ENCODE results near the gene ZNF747.
"Not testable (repeated sequence)": the region's sequence is repeated elsewhere in the genome, so short reads cannot be mapped to it uniquely, and the experiment has no call there.

The ZNF747 gene

DNA sequence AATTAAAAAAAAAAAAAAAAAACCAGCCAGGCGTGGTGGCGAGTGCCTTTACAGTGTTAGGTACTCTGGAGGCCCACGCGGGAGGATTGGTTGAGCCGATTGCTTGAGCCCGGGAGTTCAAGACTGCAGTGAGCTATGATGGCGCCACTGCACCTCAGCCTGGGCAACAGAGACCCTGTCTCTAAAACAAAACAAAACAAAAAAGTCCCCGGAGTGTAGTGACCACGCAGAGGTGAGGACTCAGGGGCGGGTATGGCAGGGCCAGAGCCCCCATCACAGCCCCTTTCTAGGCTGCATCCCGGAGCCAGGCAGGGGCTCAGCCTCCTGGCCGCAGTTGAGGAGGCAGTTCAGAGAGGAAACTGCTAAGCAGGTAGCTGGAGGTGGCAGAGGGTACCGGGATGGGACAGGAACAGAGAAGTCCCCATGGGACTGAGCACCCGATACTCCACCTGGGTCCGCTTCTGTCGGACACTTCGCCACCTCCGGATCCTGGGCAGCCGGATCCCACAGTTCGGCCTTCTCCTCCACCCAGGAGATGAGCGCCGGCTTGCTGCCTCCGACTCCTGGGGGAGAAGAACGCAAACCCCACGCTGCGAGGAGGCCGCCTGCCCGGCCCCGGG is 800 bp downstream of the ZNF747 start:
- DNase-seq (ENCODE audit: low read depth): no peak

DNA sequence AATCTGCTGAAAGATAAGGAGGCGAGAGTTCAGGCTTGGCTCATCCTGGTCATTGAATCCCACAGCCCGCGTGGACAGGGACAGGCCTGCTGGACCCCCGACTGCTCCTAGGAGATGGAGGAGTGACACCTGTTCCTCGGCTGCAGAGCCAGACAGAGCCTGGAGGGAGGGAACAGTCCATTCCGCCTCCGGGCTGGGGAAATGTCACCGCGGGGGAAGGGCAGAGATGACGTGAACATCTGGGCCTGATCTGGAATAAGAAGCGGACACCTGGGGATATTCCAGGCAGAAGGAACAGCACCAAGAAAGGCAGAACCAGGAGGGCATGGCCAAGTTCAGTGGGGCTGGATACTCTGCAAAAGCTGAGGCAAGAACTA is 1.5 kb downstream of the ZNF747 start:
- no peak for DNase-seq (ENCODE audit: low read depth)

DNA sequence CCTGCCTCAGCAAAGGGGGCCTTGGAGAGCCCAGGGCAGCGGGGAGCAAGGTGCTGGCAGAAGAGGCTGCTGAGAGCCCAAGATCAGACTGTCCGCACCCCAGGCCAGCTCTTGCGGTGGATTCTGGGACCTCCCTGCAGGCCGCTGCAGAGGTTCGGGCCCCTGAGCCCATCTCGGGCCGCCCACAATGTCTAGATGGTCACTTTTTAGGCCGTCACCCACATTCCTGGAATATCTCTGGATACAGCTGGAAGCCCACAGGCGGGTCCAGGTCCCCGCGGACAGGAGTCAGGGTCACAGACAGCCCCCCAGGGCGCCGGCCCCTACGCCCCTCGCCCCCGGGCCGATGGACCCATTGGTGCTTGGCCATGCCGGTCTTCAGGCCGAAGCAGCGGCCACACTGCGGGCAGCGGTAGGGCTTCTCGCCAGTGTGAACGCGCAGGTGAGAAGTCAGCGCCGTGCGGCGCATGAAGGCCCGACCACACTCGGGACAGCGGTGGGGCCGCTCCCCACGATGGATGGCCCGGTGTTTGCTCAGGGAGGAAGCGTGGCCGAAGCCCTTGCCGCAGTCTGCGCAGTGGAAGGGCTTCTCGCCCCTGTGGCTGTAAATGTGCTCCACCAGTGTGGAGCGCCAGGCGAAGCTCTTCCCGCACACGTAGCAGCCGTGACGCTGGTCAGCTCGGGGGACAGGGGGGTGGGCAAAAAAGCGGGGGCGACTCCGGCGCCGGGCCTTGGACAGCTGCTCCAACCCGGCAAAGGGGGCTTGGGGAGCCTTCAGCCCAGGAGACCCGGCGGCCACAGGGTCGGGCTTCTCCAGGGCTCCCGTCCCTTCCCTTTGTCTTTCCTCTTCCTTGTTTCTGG is 2.1 kb downstream of the ZNF747 start:
- DNase-seq (ENCODE audit: low read depth): no peak

DNA sequence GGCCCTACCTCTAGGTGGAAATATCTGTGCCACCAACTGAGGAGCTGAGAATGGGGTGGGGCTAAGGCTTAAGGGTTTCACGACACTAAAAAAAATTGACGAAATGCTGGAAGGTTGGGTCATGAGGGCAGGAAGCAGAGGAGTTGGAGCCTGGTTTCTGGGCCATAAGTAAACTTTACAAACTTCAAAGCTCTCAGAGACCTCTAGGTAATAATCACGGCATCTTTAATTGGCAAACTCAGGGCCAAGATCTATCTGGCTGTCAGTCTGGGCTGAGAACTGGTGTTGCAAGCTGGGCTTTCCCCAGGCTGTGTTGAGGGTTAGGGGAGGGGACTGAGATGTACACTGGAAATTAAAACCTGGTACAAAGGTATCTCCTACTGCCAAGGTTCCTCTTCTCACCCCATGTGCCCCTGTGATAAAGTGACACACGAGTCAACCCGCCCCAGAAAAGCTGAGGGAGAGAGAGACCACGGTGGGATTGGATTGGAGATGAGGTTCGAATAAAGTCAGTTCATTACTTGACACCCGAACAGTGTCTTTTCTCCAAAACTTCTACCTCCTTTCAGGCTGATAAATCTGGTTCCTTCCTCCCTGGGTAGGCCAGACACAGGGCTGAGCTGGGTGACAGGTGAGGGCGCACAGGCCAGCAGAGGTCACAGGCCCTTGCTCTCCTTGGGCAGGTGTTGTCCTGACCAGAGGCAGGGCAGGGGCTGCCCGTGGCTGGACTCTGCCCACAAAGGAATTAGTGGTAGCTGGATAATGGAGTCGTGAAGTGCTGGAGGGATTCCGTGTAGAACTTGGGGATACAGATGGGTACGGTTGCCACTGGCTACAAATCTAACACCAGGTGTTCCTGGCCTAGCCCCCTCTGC is 4.3 kb downstream of the ZNF747 start:
- no peak for DNase-seq (ENCODE audit: low read depth)

DNA sequence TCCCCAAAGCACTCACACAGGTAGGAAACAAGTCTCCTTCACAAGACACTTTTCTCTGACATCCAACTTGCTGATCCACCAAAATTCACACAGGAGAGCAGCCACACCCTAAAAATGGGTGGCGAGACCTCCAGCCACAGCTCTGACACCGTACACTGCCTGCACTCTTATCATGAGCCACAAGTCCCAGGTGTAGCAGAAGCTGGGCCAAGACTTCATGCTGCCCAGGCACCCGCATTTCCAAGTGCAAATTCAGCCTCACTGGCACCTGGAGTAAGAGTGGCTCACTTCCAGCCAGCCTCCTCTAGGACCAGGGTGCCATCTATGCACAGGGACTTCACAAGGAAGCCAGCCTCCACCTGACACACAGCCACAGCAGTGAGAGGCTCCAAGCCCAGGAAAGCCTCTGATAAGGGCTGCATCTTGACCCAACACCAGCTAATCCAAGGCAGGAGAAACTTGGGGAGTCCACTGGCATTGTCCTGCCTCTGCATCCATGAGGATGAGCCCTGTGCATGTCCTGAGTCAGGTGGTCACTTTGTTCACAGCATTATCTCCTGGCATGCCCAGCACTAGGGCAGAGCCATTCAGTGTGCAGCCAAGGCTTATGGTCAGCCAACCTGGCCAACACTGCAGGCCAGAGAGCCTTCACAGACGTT is 5.7 kb downstream of the ZNF747 start:
- DNase-seq (ENCODE audit: low read depth): no peak

DNA sequence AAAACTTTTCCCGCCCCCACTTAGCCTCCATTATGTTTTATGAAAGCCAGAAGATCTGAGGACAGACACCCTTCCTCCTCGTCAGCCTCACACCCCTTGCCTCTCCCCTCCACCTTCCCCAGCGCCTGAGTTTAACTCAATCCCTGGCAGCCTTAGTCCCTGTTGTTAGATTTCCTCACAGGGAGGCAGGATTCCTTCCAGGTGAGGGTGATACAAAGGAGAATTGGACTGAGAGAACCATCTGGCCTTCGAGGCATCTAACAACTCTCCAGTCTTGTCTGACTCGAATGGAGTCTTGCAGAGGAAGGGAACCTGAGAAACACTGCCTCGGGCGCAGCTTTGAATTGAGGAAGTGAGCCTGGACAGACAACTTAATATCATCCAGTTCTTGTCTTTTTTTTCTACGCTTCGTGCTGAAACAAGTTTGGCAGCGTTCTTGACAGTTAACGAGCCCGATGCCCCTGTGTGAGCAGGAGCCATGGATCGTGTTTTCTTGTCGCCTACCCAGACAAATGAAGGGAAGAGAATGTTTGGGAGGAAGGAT is 7.0 kb downstream of the ZNF747 start:
- DNase-seq (ENCODE audit: low read depth): no peak

DNA sequence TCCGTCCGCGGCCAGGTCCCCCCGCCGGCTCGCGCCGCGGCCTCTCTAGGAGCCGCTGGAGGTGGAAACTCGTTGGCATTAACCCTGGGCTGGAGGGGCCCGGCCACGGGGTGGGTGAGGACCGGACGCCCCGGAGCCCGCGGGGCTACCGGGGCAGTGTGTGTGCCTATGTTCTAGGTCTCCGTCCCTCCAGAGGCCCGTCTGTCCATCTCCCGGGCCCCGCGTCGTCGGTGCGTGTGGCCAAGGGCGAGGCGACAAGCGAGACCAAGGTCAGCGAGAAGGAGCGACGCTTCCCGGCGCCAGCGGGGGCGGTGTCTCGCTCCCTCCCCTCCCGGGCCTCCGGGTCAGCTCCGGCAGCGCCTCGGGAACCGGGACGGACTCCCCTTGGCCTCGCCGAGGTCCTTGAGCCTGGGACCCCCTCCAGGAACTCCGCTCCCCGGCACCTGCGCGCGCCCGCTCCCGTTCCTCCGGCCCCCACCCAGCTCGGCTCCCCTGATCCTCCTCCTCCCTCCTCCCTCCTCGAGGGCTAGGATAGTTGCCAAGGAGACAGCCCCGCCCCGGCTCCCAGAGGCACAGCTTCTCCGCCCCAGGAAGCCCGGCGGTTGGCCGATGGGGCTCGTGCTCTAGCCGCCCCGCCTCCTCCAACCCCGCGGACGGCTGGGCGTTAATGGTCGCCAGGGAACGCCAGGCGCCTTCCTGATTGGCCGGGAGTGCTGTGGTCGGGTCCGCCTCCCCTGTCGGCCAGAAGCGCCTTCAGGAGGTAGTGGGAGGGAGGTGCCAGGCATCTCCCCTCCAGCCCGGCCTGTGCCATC is 7.6 kb downstream of the ZNF747 start:
- DNase-seq (ENCODE audit: low read depth): peak; percentile 81

DNA sequence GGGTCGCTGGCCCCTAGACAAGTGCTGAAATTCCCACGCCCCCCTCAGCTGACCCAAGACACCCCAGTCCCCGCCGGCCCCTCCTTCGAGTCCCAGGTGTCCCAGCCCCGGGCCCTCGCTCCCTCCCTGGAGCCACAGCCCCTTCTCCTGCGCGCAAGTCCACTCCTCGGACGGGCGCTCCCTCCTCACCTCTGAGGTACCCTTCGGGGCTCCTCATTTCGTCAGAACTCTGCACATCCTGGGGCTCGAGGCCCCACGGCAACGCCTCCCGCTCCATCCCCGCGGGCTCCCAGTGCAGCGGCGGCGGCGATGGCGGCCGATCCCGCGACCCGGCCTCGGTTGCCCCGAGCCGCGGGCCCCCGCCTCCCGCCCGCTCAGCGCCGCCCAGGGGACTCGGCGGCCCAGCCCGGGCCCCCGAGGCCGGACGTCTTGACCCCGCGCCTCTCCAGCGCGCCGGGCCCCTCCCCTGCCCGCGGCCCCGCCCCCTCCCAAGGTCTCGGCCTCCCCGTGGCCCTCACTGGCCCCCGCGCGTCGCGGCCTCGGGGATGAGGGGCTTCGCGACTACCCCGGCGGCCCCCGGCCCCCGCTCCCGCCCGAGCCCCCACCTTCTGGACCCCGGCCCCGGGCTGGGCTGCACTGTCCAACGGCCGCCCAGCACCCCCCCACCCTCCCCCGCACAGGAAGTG is 8.4 kb downstream of the ZNF747 start, which contains the start of gene ZNF768:
Gene ZNF768 (minus strand): TSS at position 430 of the 686 bp plus-strand sequence. CDS start 153 bp downstream, at position 277.
- no peak for DNase-seq (ENCODE audit: low read depth)

DNA sequence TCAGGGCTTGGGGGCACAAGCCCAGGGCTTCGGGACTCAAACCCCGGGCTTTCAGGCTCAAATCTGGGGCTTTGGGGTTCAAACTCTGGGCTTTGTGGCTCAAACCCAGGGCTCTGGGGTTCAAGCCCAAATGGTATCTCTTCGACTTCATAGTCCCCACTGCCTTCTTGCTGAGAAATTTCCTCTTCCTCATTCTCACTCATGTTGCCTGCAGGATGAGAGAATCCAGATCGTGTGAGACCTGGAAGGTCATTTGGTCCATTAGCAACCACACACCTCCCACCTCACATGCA is 8.9 kb downstream of the ZNF747 start:
- DNase-seq (ENCODE audit: low read depth): no peak

DNA sequence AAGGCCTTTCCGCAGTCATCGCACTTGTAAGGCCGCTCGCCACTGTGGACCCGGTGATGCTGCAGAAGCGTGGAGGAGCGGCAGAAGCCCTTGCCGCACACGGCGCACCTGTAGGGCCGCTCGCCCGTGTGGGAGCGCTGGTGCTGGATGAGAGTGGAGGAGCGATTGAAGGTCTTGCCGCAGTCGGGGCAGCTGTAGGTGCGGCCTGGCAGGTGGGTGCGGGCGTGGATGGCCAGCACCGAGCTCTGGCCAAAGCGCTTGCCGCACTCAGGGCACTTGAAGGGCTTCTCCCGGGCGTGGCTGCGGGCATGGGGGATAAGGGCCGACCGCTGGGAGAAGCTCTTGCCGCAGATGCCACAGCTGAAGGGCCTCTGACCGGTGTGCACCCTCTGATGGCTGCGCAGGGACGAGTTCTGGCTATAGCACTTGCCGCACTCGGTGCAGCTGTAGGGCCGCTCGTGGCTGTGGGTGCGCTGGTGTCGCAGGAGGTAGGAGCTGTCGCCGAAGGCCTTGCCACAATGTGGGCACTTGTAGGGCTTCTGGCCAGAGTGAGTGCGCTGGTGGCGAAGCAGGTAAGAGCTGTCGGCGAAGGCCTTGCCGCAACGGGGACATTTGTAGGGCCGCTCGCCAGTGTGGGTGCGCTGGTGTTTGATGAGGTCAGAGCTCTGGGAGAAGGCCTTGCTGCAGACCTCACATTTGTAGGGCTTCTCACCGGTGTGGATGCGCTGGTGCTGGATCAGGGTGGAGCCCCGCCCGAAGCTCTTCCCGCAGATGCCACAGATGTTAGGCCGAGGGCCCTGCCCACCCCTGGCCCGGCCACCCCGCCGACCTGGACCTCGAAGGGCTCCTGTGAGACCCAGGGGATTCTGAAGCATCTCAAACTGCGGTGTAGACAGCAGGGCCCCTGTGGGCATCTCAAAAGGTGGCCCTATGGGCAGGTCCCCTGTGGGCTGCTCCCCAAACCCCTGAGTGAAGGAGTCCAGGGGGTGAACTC is 9.8 kb downstream of the ZNF747 start:
- DNase-seq (ENCODE audit: low read depth): no peak

DNA sequence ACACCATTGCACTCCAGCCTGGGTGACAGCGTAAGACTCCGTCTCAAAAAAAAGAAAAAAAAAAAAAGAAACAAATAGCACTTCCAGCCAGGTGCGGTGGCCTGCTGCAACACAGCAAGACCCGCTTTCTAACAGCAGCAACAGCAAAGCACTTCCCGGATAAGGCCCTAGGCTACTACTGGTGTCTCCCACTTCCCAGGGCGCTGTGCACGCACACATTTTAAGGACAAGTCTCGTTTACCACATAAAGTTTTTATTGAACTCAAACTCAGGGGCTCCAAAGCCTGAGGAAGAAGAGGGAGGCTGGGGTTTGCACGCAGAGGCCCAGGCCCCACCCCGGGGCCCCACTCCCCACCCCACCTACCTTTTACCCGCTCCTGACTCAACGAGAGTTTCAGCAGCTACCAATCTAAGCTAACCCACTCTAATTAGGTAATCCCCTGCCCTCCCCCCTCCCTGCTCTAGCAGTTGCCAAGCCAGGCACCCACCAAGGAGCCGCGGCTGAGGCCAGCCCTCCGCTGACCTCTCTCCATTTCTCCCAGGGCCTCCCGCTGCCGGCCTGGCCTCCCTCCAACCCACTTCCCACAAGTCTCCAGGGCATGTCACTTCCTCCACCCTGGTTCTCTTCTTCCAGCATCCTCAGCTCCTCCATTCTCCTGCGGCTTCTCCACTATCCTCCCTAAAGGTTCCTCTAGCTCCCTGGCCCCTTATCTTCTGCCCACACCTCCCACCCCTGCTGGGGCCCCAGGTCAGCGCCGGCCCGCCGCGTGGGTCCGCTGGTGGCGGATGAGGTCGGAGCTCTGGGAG is 10.7 kb downstream of the ZNF747 start:
- no peak for DNase-seq (ENCODE audit: low read depth)

DNA sequence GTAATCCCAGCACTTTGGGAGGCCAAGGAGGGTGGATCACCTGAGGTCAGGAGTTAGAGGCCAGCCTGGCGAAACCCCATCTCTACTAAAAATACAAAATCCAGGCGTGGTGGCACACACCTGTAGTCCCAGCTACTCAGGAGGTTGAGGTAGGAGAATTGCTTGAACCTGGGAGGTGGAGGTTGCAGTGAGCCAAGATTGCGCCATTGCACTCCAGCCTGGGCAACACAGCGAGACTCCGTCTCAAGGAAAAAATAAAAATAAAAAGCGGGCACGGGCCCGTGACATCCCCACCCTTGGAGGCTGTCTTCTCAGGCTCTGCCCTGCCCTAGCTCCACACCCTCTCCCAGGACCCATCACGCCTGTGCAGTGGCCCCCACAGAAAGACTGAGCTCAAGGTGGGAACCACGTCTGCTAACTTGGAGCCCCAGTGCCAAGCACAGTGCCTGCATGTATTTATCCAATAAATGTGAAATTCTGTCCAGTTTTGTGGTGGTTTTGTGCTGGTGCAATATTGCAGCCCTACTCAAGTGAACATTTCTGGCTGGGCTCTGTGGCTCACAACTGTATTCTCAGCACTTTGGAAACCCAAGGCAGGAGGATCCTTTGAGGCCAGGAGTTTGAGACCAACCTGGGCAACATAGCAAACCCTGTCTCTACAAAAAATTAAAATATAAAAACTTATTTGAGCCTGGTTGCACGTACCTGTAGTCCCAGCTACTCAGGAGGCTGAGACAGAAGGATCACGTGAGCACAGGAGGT is 11.8 kb downstream of the ZNF747 start:
- DNase-seq (ENCODE audit: low read depth): not testable (repeated sequence)

DNA sequence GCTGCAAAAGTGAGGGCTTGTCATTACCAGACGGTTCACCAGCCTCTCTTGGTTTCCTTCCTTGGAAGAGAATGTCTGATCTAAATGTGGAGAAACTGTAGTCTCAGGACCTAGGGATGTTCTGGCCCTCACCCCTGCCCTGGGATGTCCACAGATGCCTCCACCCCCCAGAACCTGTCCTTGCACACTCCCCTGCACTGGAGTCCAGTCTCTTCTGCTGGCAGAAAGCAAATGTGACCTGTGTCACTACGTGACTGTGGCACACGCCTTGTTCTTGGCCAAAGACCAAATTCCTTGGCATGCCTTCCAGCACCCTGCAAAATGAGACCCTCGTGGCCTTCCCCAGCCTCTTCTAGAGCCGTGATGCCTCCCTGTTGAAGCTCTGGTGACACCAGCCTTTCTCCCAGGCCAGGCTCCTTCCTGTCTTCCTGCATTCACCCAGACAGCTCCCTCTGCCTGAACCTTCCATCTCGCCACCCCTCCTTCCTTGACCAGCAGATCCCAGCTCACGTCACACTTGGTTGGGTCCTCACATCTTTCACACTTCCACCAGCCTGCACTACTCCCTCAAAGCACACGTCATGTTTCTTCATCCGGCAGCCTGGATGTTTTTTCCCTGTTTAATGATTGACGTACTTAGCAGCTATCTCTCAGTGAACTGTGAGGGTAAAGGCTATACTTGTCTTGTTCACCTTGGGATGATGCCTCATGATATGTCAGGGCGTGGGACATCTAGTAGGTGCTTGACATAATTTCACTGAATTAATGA is 12.6 kb downstream of the ZNF747 start:
- DNase-seq (ENCODE audit: low read depth): no peak

DNA sequence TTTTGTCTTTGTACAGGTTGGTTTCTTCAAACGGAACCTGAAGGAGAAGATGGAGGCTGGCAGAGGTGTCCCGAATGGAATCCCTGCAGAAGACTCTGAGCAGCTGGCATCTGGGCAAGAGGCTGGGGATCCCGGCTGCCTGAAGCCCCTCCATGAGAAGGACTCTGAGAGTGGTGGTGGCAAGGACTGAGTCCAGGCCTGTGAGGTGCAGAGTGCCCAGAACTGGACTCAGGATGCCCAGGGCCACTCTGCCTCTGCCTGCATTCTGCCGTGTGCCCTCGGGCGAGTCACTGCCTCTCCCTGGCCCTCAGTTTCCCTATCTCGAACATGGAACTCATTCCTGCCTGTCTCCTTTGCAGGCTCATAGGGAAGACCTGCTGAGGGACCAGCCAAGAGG is 13.2 kb downstream of the ZNF747 start:
- no peak for DNase-seq (ENCODE audit: low read depth)

DNA sequence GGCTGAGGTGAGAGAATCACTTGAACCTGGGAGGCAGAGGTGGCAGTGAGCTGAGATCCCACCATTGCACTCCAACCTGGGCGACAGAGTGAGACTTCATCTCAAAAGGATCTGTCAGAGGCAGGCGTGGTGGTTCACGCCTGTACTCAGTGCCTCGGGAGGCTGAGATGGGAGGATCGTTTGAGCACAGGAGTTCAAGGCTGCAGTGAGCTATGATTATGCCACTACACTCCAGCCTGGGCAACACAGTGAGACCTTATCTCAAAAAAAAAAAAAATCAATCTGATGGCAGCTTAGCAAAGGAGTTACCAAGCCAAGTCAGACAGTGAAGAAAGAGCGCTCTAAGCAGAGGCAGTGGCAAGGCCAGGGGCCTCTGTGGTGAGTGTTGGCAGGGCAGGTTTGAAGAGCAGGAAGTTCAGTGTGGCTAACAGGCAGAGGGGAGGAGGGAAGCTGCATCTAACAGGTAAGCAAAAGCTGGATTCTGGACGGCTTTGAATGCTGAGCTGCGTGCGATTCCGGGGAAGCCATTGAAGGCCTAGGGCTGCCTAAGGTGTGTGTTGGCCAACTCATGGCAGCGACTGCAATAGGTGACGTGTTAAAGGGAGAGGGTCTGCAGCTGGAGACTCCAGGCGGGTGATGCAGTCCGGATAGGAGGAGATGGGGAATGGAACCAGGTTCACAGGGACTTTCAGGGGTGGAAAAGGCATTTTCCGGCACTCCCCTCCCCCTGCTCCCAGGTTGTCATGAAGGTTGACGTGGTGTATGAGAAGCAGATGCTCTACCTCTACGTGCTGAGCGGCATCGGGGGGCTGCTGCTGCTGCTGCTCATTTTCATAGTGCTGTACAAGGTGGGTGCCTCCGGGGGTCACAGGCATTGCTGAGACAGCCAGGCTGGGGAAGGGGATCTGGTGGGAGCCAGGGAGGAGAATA is 15.3 kb downstream of the ZNF747 start:
- no peak for DNase-seq (ENCODE audit: low read depth)

DNA sequence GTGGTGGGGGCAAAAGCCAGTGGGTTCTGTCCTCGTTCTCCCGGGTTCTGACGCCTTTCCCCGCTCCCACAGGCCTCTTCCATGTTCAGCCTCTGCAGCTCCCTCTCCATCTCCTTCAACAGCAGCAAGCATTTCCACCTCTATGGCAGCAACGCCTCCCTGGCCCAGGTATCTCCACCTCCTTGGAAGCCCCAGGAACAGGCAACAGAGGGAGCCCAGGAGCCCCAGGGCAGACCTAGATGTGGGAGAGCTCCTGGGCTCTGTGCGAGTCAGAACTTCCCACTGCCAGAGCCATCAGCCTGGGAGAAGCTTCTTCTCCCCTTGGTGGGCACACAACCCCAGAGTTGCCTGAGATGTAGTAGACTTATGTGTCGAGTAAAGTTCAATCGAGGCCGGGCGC is 16.1 kb downstream of the ZNF747 start:
- no peak for DNase-seq (ENCODE audit: low read depth)

Data from stimulated activated CD8-positive, alpha-beta memory T cell treated with anti-CD3 and anti-CD28 coated beads, Interleukin-15, amount 100 ng/mL, for 24 hours (primary cell).